Ishikawa (cell line): ENCODE results near the gene GREB1L.

Experiments used
- CEBPB ChIP-seq: IDR thresholded peaks from 2 replicates; pipeline ENCODE4 v1.6.1; 2012
- FOXM1 ChIP-seq: IDR thresholded peaks from 2 replicates; pipeline ENCODE4 v1.6.1; 2012; ENCODE audit warnings: low read depth, borderline replicate concordance
- MAX ChIP-seq: IDR thresholded peaks from 2 replicates; pipeline ENCODE4 v1.6.1; 2012
- NFIC ChIP-seq: IDR thresholded peaks from 2 replicates; pipeline ENCODE4 v1.6.1; 2012
- RAD21 ChIP-seq: IDR thresholded peaks from 2 replicates; pipeline ENCODE4 v1.6.1; 2012; ENCODE audit warnings: low read depth
- REST ChIP-seq: IDR thresholded peaks from 2 replicates; pipeline ENCODE4 v1.6.1; 2012; ENCODE audit warnings: low read depth, mild to moderate bottlenecking
- TAF1 ChIP-seq: IDR thresholded peaks from 2 replicates; pipeline ENCODE4 v1.6.1; 2012; ENCODE audit warnings: low read depth, mild to moderate bottlenecking
- TCF12 ChIP-seq: IDR thresholded peaks from 2 replicates; pipeline ENCODE4 v1.6.1; 2012; ENCODE audit warnings: low read depth
- TEAD4 ChIP-seq: IDR thresholded peaks from 2 replicates; pipeline ENCODE4 v1.6.1; 2012
- USF1 ChIP-seq: IDR thresholded peaks from 2 replicates; pipeline ENCODE4 v1.6.1; 2012
- YY1 ChIP-seq: IDR thresholded peaks from 2 replicates; pipeline ENCODE4 v1.6.1; 2012; ENCODE audit warnings: low read depth
- ZBTB7A ChIP-seq: IDR thresholded peaks from 2 replicates; pipeline ENCODE4 v1.6.1; 2012; ENCODE audit warnings: low read depth

Gene GREB1L

GRCh38 chr18:21538230-21538629, 296.2 kb downstream of the GREB1L start:
- TF ChIP-seq ZBTB7A (no peak), REST (no peak), TEAD4 (no peak), CEBPB (no peak)

GRCh38 chr18:21546423-21546822, 304.4 kb downstream of the GREB1L start:
- TF ChIP-seq MAX (no peak), FOXM1 (no peak), TEAD4 (no peak), REST (no peak), RAD21 (no peak), TAF1 (no peak)

GRCh38 chr18:21548647-21549046, 306.6 kb downstream of the GREB1L start:
- TF ChIP-seq RAD21 (no peak), YY1 (no peak), USF1 (no peak), TCF12 (no peak), NFIC (no peak), TEAD4 (no peak), TAF1 (no peak), REST (no peak)

- no peak for TF ChIP-seq CEBPB
These were observed 308.5 kb downstream of the GREB1L start for GRCh38 chr18:21550510-21550970.

GRCh38 chr18:21557607-21558253, 315.7 kb downstream of the GREB1L start:
- 0 out of 2 replicates have a peak, but pooled peaks have one; percentile 36 for TF ChIP-seq NFIC
- TF ChIP-seq FOXM1: no peak
- TF ChIP-seq CEBPB: peak; percentile 72
- TF ChIP-seq ZBTB7A: no peak
- no peak for TF ChIP-seq REST
